ENCODE data around the gene PRKAG2. TPM values are rescaled to one million over a fixed set of nuclear protein-coding genes. Genes with fewer than 3 reads are reported as not detected.

PRKAG2 gene
- total RNA-seq, 1 donor from 2014 or later: 21.1 TPM

- H3K36me3 ChIP-seq (ENCODE audit: control insufficient read depth, insufficient read depth, low read length): no peaks in the 10 kb centered on the region
- TF ChIP-seq, protein P1, sequence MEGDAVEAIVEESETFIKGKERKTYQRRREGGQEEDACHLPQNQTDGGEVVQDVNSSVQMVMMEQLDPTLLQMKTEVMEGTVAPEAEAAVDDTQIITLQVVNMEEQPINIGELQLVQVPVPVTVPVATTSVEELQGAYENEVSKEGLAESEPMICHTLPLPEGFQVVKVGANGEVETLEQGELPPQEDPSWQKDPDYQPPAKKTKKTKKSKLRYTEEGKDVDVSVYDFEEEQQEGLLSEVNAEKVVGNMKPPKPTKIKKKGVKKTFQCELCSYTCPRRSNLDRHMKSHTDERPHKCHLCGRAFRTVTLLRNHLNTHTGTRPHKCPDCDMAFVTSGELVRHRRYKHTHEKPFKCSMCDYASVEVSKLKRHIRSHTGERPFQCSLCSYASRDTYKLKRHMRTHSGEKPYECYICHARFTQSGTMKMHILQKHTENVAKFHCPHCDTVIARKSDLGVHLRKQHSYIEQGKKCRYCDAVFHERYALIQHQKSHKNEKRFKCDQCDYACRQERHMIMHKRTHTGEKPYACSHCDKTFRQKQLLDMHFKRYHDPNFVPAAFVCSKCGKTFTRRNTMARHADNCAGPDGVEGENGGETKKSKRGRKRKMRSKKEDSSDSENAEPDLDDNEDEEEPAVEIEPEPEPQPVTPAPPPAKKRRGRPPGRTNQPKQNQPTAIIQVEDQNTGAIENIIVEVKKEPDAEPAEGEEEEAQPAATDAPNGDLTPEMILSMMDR (IDR thresholded peaks at IDR 0.05; ENCODE audit: insufficient read depth, low read length, poor library complexity, severe bottlenecking): no peak
Observed at GRCh38 chr7:151838072-151838471, 38.8 kb downstream of the PRKAG2 start.

GRCh38 chr7:151837285-151838042 is 39.5 kb downstream of the PRKAG2 start:
- DNase-seq (ENCODE audit: low read depth): no peak
- no peaks in the 10 kb centered on the region for H3K27me3 ChIP-seq (ENCODE audit: control insufficient read depth, insufficient read depth, low read length)
- TF ChIP-seq, protein P1 (IDR thresholded peaks at IDR 0.05; ENCODE audit: insufficient read depth, low read length, poor library complexity, severe bottlenecking): no peak
- no peak overlapping the region for H3K4me3 ChIP-seq (ENCODE audit: low read depth, low read length)
- no peaks in the 10 kb centered on the region for H3K36me3 ChIP-seq (ENCODE audit: control insufficient read depth, insufficient read depth, low read length)

More at GRCh38 chr7:151838072-151838471, 38.8 kb downstream of the PRKAG2 start:
- no peaks in the 10 kb centered on the region for H3K27me3 ChIP-seq (ENCODE audit: control insufficient read depth, insufficient read depth, low read length)
- no peak overlapping the region for H3K4me3 ChIP-seq (ENCODE audit: low read depth, low read length)
- DNase-seq (ENCODE audit: low read depth): no peak

- TF ChIP-seq, protein P1 (IDR thresholded peaks at IDR 0.05; ENCODE audit: insufficient read depth, low read length, poor library complexity, severe bottlenecking): no peak
- Histone ChIP-seq H3K4me3 (ENCODE audit: low read depth, low read length) (no peak overlapping the region), H3K36me3 (ENCODE audit: control insufficient read depth, insufficient read depth, low read length) (no peaks in the 10 kb centered on the region), H3K27me3 (ENCODE audit: control insufficient read depth, insufficient read depth, low read length) (no peaks in the 10 kb centered on the region)
- no peak for DNase-seq (ENCODE audit: low read depth)
Observed at GRCh38 chr7:151836927-151837205, 40.0 kb downstream of the PRKAG2 start.

DNA sequence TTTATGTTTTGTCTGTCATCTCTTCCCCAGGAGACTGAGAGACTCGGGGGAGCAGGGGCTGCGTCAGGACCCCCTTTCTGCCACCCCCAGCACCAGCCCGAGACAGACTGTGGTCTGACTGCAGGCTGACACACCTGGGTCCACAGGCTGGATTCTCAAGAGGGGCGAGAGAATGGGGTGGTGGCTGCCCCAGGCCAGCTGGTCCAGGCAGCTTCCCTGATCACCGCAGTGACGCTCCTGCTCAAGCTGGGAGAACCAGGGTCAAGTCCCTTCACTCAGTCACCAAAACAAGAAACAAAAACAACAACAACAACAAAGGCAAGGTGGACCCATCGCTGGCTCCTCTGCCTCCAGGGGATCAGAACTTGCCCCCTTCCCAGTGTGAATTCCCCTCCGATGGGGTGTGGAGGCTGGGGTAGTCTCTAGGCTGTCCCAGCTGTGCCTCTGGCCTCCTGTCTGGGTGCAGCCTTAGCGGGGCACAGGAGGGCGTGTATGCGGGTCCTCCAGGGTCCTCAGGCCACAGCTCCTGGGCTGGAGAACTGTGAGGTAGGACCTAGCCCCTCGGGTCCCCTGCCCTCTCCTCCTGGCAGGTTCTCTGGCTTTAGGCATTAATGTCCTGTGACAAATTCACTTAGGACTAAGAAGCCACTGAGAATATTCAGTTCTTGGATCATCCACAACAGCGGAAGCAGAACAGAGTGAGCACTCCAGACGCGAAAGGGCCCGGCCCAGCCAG is 40.6 kb downstream of the PRKAG2 start:
- no peak overlapping the region for H3K4me3 ChIP-seq (ENCODE audit: low read depth, low read length)
- DNase-seq (ENCODE audit: low read depth): no peak
- H3K27me3 ChIP-seq (ENCODE audit: control insufficient read depth, insufficient read depth, low read length): no peaks in the 10 kb centered on the region
- H3K36me3 ChIP-seq (ENCODE audit: control insufficient read depth, insufficient read depth, low read length): no peaks in the 10 kb centered on the region
- TF ChIP-seq, protein P1 (IDR thresholded peaks at IDR 0.05; ENCODE audit: insufficient read depth, low read length, poor library complexity, severe bottlenecking): no peak

DNA sequence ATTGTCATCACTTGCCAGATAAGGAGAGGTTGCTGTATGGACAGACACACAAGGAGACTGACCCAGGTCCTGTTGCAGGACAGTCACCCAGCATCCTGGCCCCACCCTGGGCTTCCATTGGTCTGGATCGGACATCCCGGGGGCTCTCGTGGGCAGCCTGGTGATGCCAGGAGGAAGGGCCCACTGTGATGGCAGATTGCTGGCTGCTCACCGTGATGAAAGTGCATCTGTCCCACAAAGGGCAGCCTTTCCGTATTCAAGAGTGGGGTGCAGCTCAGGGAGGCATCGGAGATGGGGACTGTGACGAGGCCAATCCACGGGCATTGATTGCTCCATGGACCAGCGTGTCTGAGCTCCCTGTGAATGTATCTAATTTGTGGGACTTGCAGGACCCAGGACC is 41.3 kb downstream of the PRKAG2 start:
- no peak for DNase-seq (ENCODE audit: low read depth)
- no peak overlapping the region for H3K4me3 ChIP-seq (ENCODE audit: low read depth, low read length)
- no peaks in the 10 kb centered on the region for H3K27me3 ChIP-seq (ENCODE audit: control insufficient read depth, insufficient read depth, low read length)
- TF ChIP-seq, protein P1 (IDR thresholded peaks at IDR 0.05; ENCODE audit: insufficient read depth, low read length, poor library complexity, severe bottlenecking): no peak
- H3K36me3 ChIP-seq (ENCODE audit: control insufficient read depth, insufficient read depth, low read length): no peaks in the 10 kb centered on the region
